ENCODE results near the gene PLAC9. TPM values are rescaled to one million over a fixed set of nuclear protein-coding genes. Genes with fewer than 3 reads are reported as not detected.
A peak's percentile ranks its signal among the peaks of the same experiment; 100 is the strongest.

PLAC9 gene
- total RNA-seq, 1 experiment from 2014 or later: not detected

DNA sequence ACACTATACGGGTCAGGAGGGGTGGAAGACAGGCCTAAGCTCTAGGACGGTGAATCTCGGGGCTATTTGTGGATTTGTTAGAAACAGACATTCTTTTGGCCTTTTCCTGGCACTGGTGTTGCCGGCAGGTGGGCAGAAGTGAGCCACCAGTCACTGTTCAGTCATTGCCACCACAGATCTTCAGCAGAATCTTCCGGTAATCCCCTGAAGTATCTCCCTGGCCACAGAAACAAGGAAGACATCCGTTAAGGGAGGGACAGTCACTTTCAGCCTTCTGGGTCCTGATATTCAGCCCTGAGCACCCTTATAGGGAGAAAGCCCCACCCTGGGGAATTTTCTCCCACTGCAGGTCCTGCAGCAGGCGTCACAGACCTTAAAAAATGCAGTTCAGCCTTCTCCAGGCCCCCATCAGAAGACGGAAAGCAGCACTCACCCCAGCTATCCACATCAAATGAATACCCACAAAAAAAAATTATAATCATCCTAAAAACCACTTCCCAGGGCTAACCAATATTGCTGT is 23.2 kb downstream of the PLAC9 start:
- DNase-seq: no peak
- peaks cover 68% of the 10 kb centered on the region for H3K4me1 Mint-ChIP-seq (ENCODE audit: low read depth, unreplicated experiment)
- H3K27me3 Mint-ChIP-seq (ENCODE audit: unreplicated experiment): no peaks in the 10 kb centered on the region
- H3K27ac Mint-ChIP-seq (ENCODE audit: unreplicated experiment): peak overlapping the region; percentile 86
- H3K9me3 Mint-ChIP-seq (ENCODE audit: low read depth, unreplicated experiment): no peaks in the 10 kb centered on the region
- BruUV-seq (replicated peaks): TSS peak; percentile 10
- intact Hi-C loops (cut with micrococcal nuclease; ENCODE audit: unreplicated experiment): no loop called here
- peaks cover 100% of the 10 kb centered on the region for H3K36me3 Mint-ChIP-seq (ENCODE audit: insufficient read depth, unreplicated experiment)
- TF ChIP-seq, protein P1, sequence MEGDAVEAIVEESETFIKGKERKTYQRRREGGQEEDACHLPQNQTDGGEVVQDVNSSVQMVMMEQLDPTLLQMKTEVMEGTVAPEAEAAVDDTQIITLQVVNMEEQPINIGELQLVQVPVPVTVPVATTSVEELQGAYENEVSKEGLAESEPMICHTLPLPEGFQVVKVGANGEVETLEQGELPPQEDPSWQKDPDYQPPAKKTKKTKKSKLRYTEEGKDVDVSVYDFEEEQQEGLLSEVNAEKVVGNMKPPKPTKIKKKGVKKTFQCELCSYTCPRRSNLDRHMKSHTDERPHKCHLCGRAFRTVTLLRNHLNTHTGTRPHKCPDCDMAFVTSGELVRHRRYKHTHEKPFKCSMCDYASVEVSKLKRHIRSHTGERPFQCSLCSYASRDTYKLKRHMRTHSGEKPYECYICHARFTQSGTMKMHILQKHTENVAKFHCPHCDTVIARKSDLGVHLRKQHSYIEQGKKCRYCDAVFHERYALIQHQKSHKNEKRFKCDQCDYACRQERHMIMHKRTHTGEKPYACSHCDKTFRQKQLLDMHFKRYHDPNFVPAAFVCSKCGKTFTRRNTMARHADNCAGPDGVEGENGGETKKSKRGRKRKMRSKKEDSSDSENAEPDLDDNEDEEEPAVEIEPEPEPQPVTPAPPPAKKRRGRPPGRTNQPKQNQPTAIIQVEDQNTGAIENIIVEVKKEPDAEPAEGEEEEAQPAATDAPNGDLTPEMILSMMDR (IDR thresholded peaks at IDR 0.05; ENCODE audit: unreplicated experiment): no peak
- CTCF ChIA-PET: no interaction called here
- H3K4me3 Mint-ChIP-seq (ENCODE audit: low read depth, unreplicated experiment): no peak overlapping the region

DNA sequence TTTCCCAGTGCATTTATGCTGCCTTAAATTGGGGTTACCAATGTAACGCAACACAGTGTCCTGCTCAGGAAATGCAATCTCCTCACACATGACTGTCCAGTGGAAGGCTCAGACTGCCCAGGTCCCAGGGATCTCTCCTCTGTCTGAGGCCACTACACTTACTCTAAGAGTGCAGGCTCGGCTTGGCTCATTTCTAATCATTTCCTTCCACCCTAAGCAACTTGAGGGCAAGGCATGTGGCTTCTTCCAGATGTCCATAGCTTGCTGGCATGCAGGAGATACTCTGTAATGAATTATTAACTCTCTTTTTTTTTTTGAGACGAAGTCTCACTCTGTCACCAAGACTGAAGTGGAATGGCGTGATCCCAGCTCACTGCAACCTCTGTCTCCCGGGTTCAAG is 23.7 kb downstream of the PLAC9 start:
- Mint-ChIP-seq H3K9me3 (ENCODE audit: low read depth, unreplicated experiment) (no peaks in the 10 kb centered on the region), H3K4me3 (ENCODE audit: low read depth, unreplicated experiment) (no peak overlapping the region), H3K27ac (ENCODE audit: unreplicated experiment) (peak overlapping the region; percentile 86), H3K4me1 (ENCODE audit: low read depth, unreplicated experiment) (peaks cover 71% of the 10 kb centered on the region), H3K27me3 (ENCODE audit: unreplicated experiment) (no peaks in the 10 kb centered on the region), H3K36me3 (ENCODE audit: insufficient read depth, unreplicated experiment) (peaks cover 100% of the 10 kb centered on the region)
- intact Hi-C loops (cut with micrococcal nuclease; ENCODE audit: unreplicated experiment): no loop called here
- DNase-seq: no peak
- CTCF ChIA-PET: no interaction called here
- TF ChIP-seq, protein P1 (IDR thresholded peaks at IDR 0.05; ENCODE audit: unreplicated experiment): no peak
- no TSS peak for BruUV-seq (replicated peaks)

DNA sequence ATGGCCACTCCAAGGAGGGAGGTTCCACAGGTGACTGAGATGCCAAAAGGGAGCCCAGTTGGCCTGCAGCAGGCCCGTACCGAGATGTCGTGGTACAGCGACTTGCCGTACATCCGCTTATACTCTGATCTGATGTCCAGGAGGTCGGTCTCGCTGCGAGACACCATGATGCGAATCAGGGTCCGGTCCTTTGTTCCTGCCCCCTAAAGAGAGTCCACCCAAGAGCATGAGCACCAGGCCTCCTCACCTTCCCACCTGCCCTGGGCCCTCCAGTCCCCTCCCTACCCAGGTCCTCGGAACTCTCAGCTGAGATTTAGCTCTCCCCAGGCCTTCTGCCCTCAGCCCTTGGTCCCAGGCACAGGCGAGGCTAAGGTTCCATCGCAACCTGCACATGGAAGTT is 25.0 kb downstream of the PLAC9 start:
- H3K27ac Mint-ChIP-seq (ENCODE audit: unreplicated experiment): peak overlapping the region; percentile 82
- TF ChIP-seq, protein P1 (IDR thresholded peaks at IDR 0.05; ENCODE audit: unreplicated experiment): no peak
- no peaks in the 10 kb centered on the region for H3K9me3 Mint-ChIP-seq (ENCODE audit: low read depth, unreplicated experiment)
- H3K4me1 Mint-ChIP-seq (ENCODE audit: low read depth, unreplicated experiment): peaks cover 79% of the 10 kb centered on the region
- intact Hi-C loops (cut with micrococcal nuclease; ENCODE audit: unreplicated experiment): no loop called here
- no peak overlapping the region for H3K4me3 Mint-ChIP-seq (ENCODE audit: low read depth, unreplicated experiment)
- CTCF ChIA-PET: interaction anchor here (1.6 kb wide), 1 partner anchor 14 kb away, joined by 5 read pairs; no protein-coding TSS in a partner anchor
- no peaks in the 10 kb centered on the region for H3K27me3 Mint-ChIP-seq (ENCODE audit: unreplicated experiment)
- DNase-seq: no peak
- no TSS peak for BruUV-seq (replicated peaks)
- H3K36me3 Mint-ChIP-seq (ENCODE audit: insufficient read depth, unreplicated experiment): peaks cover 100% of the 10 kb centered on the region

DNA sequence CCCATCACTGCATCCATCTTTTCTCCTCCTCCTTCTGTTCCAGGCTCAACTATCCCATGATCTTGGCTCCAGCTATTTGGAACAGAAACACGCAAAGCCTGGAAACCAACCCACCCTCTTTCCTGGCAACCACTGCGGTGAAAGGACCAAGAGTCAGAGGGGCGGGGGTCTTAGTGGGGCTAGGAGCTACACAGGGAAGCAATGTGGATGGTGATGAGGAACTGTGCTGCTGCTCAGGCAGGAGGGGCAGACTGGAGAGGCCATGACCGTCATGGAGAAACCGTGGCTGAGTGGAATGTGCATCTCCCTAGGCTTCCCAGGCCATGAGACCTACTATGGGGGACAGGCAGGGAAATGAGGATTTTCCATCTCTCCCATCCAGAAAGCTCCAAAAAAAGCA is 25.6 kb downstream of the PLAC9 start:
- Mint-ChIP-seq H3K4me3 (ENCODE audit: low read depth, unreplicated experiment) (no peak overlapping the region), H3K36me3 (ENCODE audit: insufficient read depth, unreplicated experiment) (peaks cover 100% of the 10 kb centered on the region), H3K4me1 (ENCODE audit: low read depth, unreplicated experiment) (peaks cover 79% of the 10 kb centered on the region), H3K27ac (ENCODE audit: unreplicated experiment) (peak overlapping the region; percentile 82), H3K9me3 (ENCODE audit: low read depth, unreplicated experiment) (no peaks in the 10 kb centered on the region), H3K27me3 (ENCODE audit: unreplicated experiment) (no peaks in the 10 kb centered on the region)
- intact Hi-C loops (cut with micrococcal nuclease; ENCODE audit: unreplicated experiment): loop anchor here (2.0 kb wide), 1 partner anchor 39 kb away; no protein-coding TSS in a partner anchor
- DNase-seq: no peak
- TF ChIP-seq, protein P1 (IDR thresholded peaks at IDR 0.05; ENCODE audit: unreplicated experiment): no peak
- CTCF ChIA-PET: interaction anchor here (0.9 to 1.6 kb wide), 5 partner anchors 9 to 65 kb away, joined by 3 to 5 read pairs (median 5); no protein-coding TSS in a partner anchor
- no TSS peak for BruUV-seq (replicated peaks)

All from Calu3 (cell line).